ENCODE measurements around the gene C20orf204. TPM values are rescaled to one million over a fixed set of nuclear protein-coding genes. Genes with fewer than 3 reads are reported as not detected.

Gene C20orf204
- total and polyA plus RNA-seq, 9 of the 15 experiments (the other 6 are each of a cell fraction or from before 2014, with no cell fraction given) = 0.11 to 1.1 (median 0.36) TPM; not detected in 2

GRCh38 chr20:64056889-64057627, 21.1 kb downstream of the C20orf204 start:
- BruUV-seq (replicated peaks) = no TSS peak

More at GRCh38 chr20:64056889-64057627, 21.1 kb downstream of the C20orf204 start:
- Histone ChIP-seq H3K9me1 (ENCODE audit: control insufficient read depth, insufficient read depth, low read length) (no peaks in the 10 kb centered on the region), H3K4me1 (replicated peaks in 1 of 2; ENCODE audit: control insufficient read depth in 2 of 2, insufficient read depth in 2 of 2, low read length in 2 of 2) (peaks cover 17 to 64% of the 10 kb centered on the region in 2 experiments), H3K36me3 (ENCODE audit: control insufficient read depth, insufficient read depth, low read length) (no peaks in the 10 kb centered on the region), H3K9ac (ENCODE audit: insufficient read depth in 1 of 2, low read depth in 2 of 2, low read length in 2 of 2) (peak overlapping the region in 1 of 2 experiments; percentile 44; a peak in 3 of 4 replicates), H3K79me2 (ENCODE audit: control insufficient read depth, insufficient read depth, low read length) (no peaks in the 10 kb centered on the region), H2AFZ (ENCODE audit: low read depth, low read length) (0 out of 2 replicates have a peak overlapping the region, but pooled peaks have one; percentile 55), H3K4me2 (ENCODE audit: insufficient read depth, low read length) (no peak overlapping the region), H3K4me3 (no peak overlapping the region), H3K27me3 (ENCODE audit: control insufficient read depth in 2 of 2, insufficient read depth in 2 of 2, low read length in 2 of 2) (no peaks in the 10 kb centered on the region), H3K27ac (ENCODE audit: extremely low read depth, low read depth, low read length) (no peak overlapping the region; the same call in 2 of the 3 replicates), H3K9me3 (replicated peaks; ENCODE audit: control insufficient read depth, insufficient read depth, low read depth, low read length) (no peaks in the 10 kb centered on the region), H4K20me1 (replicated peaks; ENCODE audit: control insufficient read depth, insufficient read depth, low read length) (no peaks in the 10 kb centered on the region)
- intact Hi-C loops (cut with micrococcal nuclease) (no loop called here), in situ Hi-C loops (cut with MboI) (no loop called here)
- ChIA-PET CTCF (ENCODE audit: low intra/inter-chr PET ratio) (interaction anchor here (1.8 kb wide), 1 partner anchor 19 kb away, joined by 9 read pairs; no protein-coding TSS in a partner anchor), POLR2A (interaction anchor here (0.6 to 1.0 kb wide), 3 partner anchors 8 to 193 kb away, joined by 3 read pairs; no protein-coding TSS in a partner anchor)
- ATAC-seq = no peak
- FAIRE-seq = no peak
- 77% methylated on average over 29 of the region's 39 CpGs for WGBS (ENCODE audit: insufficient coverage, low coverage, missing lambda C conversion rate)
- TF ChIP-seq CBFA2T3 (IDR thresholded peaks at IDR 0.05) (no peak), ZNF23 (CRISPR knock-in tag; IDR thresholded peaks at IDR 0.05) (no peak), GATA2 (CRISPR knock-in tag; IDR thresholded peaks at IDR 0.05) (no peak), SNRNP70 (optimal IDR thresholded peaks at IDR 0.05; ENCODE audit: low read depth, low read length) (no peak), TFAM (CRISPR knock-in tag; conservative IDR thresholded peaks at IDR 0.05) (no peak), NCOA1 (IDR thresholded peaks at IDR 0.05; ENCODE audit: low read depth) (no peak), TOE1 (IDR thresholded peaks at IDR 0.05; ENCODE audit: borderline replicate concordance) (no peak), TOE1 (CRISPR knock-in tag; IDR thresholded peaks at IDR 0.05; ENCODE audit: borderline replicate concordance, low read depth) (0 out of 2 replicates have a peak, but pooled peaks have one; percentile 22), ZBTB12 (CRISPR knock-in tag; IDR thresholded peaks at IDR 0.05) (no peak), POLR2AphosphoS2 (IDR thresholded peaks at IDR 0.05; ENCODE audit: low read length) (no peak), ZNF75A (CRISPR knock-in tag; IDR thresholded peaks at IDR 0.05) (no peak), ESRRA (IDR thresholded peaks at IDR 0.05; ENCODE audit: borderline replicate concordance, low read depth) (no peak)
- TF ChIP-seq, protein P1, sequence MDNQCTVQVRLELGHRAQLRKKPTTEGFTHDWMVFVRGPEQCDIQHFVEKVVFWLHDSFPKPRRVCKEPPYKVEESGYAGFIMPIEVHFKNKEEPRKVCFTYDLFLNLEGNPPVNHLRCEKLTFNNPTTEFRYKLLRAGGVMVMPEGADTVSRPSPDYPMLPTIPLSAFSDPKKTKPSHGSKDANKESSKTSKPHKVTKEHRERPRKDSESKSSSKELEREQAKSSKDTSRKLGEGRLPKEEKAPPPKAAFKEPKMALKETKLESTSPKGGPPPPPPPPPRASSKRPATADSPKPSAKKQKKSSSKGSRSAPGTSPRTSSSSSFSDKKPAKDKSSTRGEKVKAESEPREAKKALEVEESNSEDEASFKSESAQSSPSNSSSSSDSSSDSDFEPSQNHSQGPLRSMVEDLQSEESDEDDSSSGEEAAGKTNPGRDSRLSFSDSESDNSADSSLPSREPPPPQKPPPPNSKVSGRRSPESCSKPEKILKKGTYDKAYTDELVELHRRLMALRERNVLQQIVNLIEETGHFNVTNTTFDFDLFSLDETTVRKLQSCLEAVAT (IDR thresholded peaks at IDR 0.05) = peak in 1 of 2 experiments; percentile 41; a peak in 1 of 4 replicates
- TF ChIP-seq, protein P2, sequence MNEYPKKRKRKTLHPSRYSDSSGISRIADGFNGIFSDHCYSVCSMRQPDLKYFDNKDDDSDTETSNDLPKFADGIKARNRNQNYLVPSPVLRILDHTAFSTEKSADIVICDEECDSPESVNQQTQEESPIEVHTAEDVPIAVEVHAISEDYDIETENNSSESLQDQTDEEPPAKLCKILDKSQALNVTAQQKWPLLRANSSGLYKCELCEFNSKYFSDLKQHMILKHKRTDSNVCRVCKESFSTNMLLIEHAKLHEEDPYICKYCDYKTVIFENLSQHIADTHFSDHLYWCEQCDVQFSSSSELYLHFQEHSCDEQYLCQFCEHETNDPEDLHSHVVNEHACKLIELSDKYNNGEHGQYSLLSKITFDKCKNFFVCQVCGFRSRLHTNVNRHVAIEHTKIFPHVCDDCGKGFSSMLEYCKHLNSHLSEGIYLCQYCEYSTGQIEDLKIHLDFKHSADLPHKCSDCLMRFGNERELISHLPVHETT (CRISPR knock-in tag; conservative IDR thresholded peaks at IDR 0.05 in 1 of 2, IDR thresholded peaks at IDR 0.05 in 1 of 2) = no peak
- TF ChIP-seq, protein P3, sequence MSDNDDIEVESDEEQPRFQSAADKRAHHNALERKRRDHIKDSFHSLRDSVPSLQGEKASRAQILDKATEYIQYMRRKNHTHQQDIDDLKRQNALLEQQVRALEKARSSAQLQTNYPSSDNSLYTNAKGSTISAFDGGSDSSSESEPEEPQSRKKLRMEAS (CRISPR knock-in tag; IDR thresholded peaks at IDR 0.05) = peak; percentile 15; the same call in 1 of the 2 replicates
- DNase-seq (ENCODE audit: extremely low read depth in 1 of 4, low spot score in 3 of 4) = no peak
